NB4 (cell line): ENCODE measurements around the gene TANGO6.

Experiments used
- POLR2A ChIP-seq: IDR thresholded peaks from 2 replicates; pipeline ENCODE4 v1.6.1; 2011; ENCODE audit warnings: mild to moderate bottlenecking; ENCODE audit not compliant: insufficient read length; ENCODE audit errors: extremely low read depth
- TF ChIP-seq, protein P1 (sequence below): IDR thresholded peaks from one replicate; pipeline ENCODE4 v1.5.1; 2012; ENCODE audit warnings: low read depth, low read length

DNA sequence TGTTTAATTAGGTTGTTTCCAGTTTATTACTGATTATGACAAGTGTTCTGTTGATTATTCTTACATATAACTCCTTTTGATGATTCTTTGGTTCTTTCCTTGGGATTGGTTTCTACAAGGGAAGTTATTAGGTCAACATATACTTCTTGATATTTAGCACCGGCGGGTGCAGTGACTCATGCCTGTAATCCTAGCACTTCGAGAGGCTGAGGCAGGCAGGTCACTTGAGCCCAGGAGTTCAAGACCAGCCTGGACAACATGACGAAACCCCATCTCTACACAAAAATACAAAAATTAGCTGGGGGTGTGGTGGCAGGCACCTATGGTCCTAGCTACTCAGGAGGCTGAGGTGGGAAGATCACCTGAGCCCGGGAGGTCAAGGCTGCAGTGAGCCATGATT lies 141.9 kb downstream of the TANGO6 start:
- TF ChIP-seq, protein P1, sequence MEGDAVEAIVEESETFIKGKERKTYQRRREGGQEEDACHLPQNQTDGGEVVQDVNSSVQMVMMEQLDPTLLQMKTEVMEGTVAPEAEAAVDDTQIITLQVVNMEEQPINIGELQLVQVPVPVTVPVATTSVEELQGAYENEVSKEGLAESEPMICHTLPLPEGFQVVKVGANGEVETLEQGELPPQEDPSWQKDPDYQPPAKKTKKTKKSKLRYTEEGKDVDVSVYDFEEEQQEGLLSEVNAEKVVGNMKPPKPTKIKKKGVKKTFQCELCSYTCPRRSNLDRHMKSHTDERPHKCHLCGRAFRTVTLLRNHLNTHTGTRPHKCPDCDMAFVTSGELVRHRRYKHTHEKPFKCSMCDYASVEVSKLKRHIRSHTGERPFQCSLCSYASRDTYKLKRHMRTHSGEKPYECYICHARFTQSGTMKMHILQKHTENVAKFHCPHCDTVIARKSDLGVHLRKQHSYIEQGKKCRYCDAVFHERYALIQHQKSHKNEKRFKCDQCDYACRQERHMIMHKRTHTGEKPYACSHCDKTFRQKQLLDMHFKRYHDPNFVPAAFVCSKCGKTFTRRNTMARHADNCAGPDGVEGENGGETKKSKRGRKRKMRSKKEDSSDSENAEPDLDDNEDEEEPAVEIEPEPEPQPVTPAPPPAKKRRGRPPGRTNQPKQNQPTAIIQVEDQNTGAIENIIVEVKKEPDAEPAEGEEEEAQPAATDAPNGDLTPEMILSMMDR, result no peak
- no peak for TF ChIP-seq POLR2A
